ENCODE results near the gene CCDC88C. TPM values are rescaled to one million over a fixed set of nuclear protein-coding genes. Genes with fewer than 3 reads are reported as not detected.

Gene CCDC88C
- total and polyA plus RNA-seq, 3 donors from 2014 or later, result 36.5 to 51.3 (median 47.4) TPM

GRCh38 chr14:91374287-91374878 lies 43.2 kb downstream of the CCDC88C start:
- Histone ChIP-seq H3K9me3 (no peaks in the 10 kb centered on the region), H3K27ac (no peak overlapping the region), H3K4me1 (peaks cover 30% of the 10 kb centered on the region), H3K4me3 (no peak overlapping the region), H3K36me3 (ENCODE audit: low read depth, missing control alignments) (no peaks in the 10 kb centered on the region), H3K27me3 (no peaks in the 10 kb centered on the region)
- no peak for TF ChIP-seq CTCF (IDR thresholded peaks at IDR 0.05)
- no peak for TF ChIP-seq POLR2A (IDR thresholded peaks at IDR 0.05)
- 51 to 60% methylated on average over 7 of the region's 7 CpGs for WGBS, 2 donors
- no peak for DNase-seq
- intact Hi-C loops (cut with DNase I; ENCODE audit: low total_unique reads), result no loop called here

DNA sequence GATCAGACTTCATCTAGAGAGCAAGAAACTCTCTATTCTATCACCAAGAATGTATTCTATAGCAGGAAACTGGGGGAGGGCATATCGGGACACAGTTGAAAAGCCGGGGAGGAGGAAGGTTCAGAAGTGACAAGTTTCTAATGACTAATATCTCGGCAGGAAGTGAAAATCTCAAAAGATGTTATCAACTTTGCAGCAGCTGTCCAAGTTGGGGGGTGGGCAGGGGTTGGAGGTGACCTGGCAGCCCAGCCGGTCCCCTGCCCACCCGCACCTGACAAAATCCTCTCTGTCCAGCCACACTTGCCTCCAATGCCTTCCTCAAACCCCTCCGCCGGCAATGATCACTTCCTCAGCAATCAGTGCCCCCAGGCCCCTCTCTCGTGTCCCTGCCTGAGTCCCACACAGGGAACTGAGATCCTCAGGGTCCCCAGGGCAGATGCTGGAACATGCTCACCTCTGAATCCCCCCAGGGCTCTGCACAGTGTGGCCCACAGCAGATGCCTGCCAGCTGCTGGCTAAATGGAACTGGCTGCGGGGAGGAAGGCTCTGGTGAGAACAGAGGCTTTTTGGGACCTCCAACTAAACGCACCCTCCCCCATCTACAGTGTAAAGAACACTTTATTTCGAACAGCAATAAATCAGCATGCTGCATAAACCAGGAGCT lies 43.9 kb downstream of the CCDC88C start:
- no peak for TF ChIP-seq CTCF (IDR thresholded peaks at IDR 0.05)
- no peak for TF ChIP-seq POLR2A (IDR thresholded peaks at IDR 0.05)
- no peak overlapping the region for H3K27ac ChIP-seq
- intact Hi-C loops (cut with DNase I; ENCODE audit: low total_unique reads), result no loop called here
- DNase-seq, result no peak
- 52 to 55% methylated on average over 11 of the region's 11 CpGs for WGBS, 2 donors
- no peak overlapping the region for H3K4me3 ChIP-seq
- no peaks in the 10 kb centered on the region for H3K36me3 ChIP-seq (ENCODE audit: low read depth, missing control alignments)
- H3K27me3 ChIP-seq, result no peaks in the 10 kb centered on the region
- H3K4me1 ChIP-seq, result peaks cover 30% of the 10 kb centered on the region
- H3K9me3 ChIP-seq, result no peaks in the 10 kb centered on the region

- intact Hi-C loops (cut with DNase I; ENCODE audit: low total_unique reads), result no loop called here
- Histone ChIP-seq H3K27me3 (no peaks in the 10 kb centered on the region), H3K9me3 (no peaks in the 10 kb centered on the region), H3K4me1 (peaks cover 30% of the 10 kb centered on the region), H3K4me3 (no peak overlapping the region), H3K27ac (no peak overlapping the region), H3K36me3 (ENCODE audit: low read depth, missing control alignments) (no peaks in the 10 kb centered on the region)
- 54 to 62% methylated on average over 7 to 17 of the region's 17 CpGs for WGBS, 2 donors
- TF ChIP-seq CTCF (IDR thresholded peaks at IDR 0.05) (no peak), POLR2A (IDR thresholded peaks at IDR 0.05) (no peak)
- no peak for DNase-seq
These were observed 44.7 kb downstream of the CCDC88C start for GRCh38 chr14:91372671-91373495.

DNA sequence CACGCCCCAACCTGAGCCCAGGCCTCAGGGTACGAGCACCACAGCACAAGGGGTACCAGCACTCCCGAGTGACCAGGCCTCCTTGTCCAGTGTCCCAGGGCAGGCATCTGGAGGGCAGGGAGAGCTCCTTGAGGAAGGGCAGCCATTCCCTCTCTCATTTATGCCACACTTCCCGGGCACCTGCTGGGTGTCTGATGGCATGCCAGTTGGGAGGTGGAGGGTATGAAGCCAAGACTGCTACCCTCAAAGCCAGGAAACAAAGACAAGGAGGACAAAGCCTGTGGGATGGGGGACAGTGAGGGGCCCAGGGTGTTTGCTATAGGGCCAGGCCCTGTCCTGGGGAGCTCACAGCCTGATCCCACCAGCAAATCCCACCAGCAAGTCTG lies 45.6 kb downstream of the CCDC88C start:
- Histone ChIP-seq H3K36me3 (ENCODE audit: low read depth, missing control alignments) (no peaks in the 10 kb centered on the region), H3K27me3 (no peaks in the 10 kb centered on the region), H3K4me3 (no peak overlapping the region), H3K4me1 (peaks cover 30% of the 10 kb centered on the region), H3K9me3 (no peaks in the 10 kb centered on the region), H3K27ac (no peak overlapping the region)
- TF ChIP-seq CTCF (IDR thresholded peaks at IDR 0.05) (no peak), POLR2A (IDR thresholded peaks at IDR 0.05) (no peak)
- no peak for DNase-seq
- 89% methylated on average over 4 of the region's 4 CpGs; no CpG with 5 or more reads in 1 of the 2 donors for WGBS, 2 donors
- intact Hi-C loops (cut with DNase I; ENCODE audit: low total_unique reads), result no loop called here
